HCT116 (cell line): ENCODE data around the gene TOMM40L. TPM values are rescaled to one million over a fixed set of nuclear protein-coding genes. Genes with fewer than 3 reads are reported as not detected.

Experiments used
- ATAC-seq: fragments of 200-7000 bp; cut with Tn5 transposase; 2 replicates; pipeline ENCODE4 v1.9.1; 2020; ENCODE audit warnings: mild to moderate bottlenecking, moderate library complexity
- BruUV-seq: library from RNA; stranded (reverse); fragments of 400-500 nt; replicated peaks from 2 replicates; lab custom pipeline; 2021; lab: Mats Ljungman, UMichigan
- CTCF ChIA-PET: fragments of 300-600 bp; sonication (Branson Sonifier 250); formaldehyde crosslinking; loops from one replicate; lab custom pipeline; 2021; ENCODE audit warnings: antibody characterized with exemption; lab: Charles Lee
- POLR2A ChIA-PET: fragments of 300-600, 350-600 bp; sonication (Branson Sonifier 250); formaldehyde crosslinking; loops from one replicate; lab custom pipeline; 2021; ENCODE audit warnings: antibody characterized with exemption; lab: Charles Lee
- RAD21 ChIA-PET, 2 experiments: fragments of 300-600 bp; sonication (Branson Sonifier 250); formaldehyde crosslinking; loops; one replicate each; lab custom pipeline; 2023; ENCODE audit warnings: low total read pairs in 2 of 2; ENCODE audit not compliant: uncharacterized antibody in 2 of 2, unreplicated experiment in 2 of 2, low non-redundant PET in 1 of 2; lab: Charles Lee
- DNase-seq: peaks from one replicate; pipeline ENCODE4 v3.0.0-alpha.2; 2010; ENCODE audit warnings: low read depth, low spot score
- H2AFZ ChIP-seq: fragments of 200-600 bp; shearing (Covaris generic), sonication (generic); 2 replicates; pipeline ENCODE4 v1.6.1; 2017; ENCODE audit warnings: low read depth, mixed run types, mixed read lengths, antibody characterized with exemption, low read length; ENCODE audit not compliant: poor library complexity, severe bottlenecking
- H3K27ac ChIP-seq: 2 replicates; pipeline ENCODE4 v1.5.1; 2012; ENCODE audit warnings: low read depth, low read length
- H3K27me3 ChIP-seq: fragments of 200-600 bp; sonication (generic); 2 replicates; pipeline ENCODE4 v1.6.1; 2016; ENCODE audit warnings: mixed run types, low read length, mixed read lengths; ENCODE audit not compliant: insufficient read depth
- H3K36me3 ChIP-seq, 2 experiments: fragments of 200-500 bp in 1 of 2; fragments of 200-600 bp in 1 of 2; sonication (Bioruptor generic) in 1 of 2; sonication (generic) in 1 of 2; 2 replicates each; pipeline versions ENCODE4 v1.5.1 to v1.6.1; 2014 to 2016; ENCODE audit warnings: low read length in 2 of 2, inconsistent platforms in 1 of 2, mixed read lengths in 1 of 2, mixed run types in 1 of 2; ENCODE audit not compliant: insufficient read depth in 2 of 2, control insufficient read depth in 1 of 2
- H3K4me1 ChIP-seq, 2 experiments: fragments of 200-600 bp in 1 of 2; sonication (generic) in 1 of 2; 2 replicates each; pipeline versions ENCODE4 v1.5.1 to v1.6.1; 2012 to 2017; ENCODE audit warnings: low read length in 2 of 2, inconsistent platforms in 1 of 2, mild to moderate bottlenecking in 1 of 2, mixed read lengths in 1 of 2, mixed run types in 1 of 2, moderate library complexity in 1 of 2; ENCODE audit not compliant: insufficient read depth in 2 of 2, control insufficient read depth in 1 of 2
- H3K4me2 ChIP-seq: fragments of 200-600 bp; sonication (generic); 2 replicates; pipeline ENCODE4 v1.6.1; 2017; ENCODE audit warnings: mixed run types, low read length, mixed read lengths
- H3K4me3 ChIP-seq, 2 experiments: fragments of 200-600 bp in 1 of 2; sonication (generic) in 1 of 2; replicated peaks in 1 of 2; 2 replicates each; pipeline ENCODE4 v1.5.1; 2011 to 2016; ENCODE audit warnings: low read length in 2 of 2, control low read depth in 1 of 2, low read depth in 1 of 2, mild to moderate bottlenecking in 1 of 2, mixed read lengths in 1 of 2, mixed run types in 1 of 2
- H3K79me2 ChIP-seq: fragments of 200-600 bp; sonication (generic); 2 replicates; pipeline ENCODE4 v1.6.1; 2017; ENCODE audit warnings: mild to moderate bottlenecking, mixed run types, low read length, moderate library complexity, mixed read lengths; ENCODE audit not compliant: insufficient read depth
- H3K9ac ChIP-seq: fragments of 200-600 bp; sonication (generic); 2 replicates; pipeline ENCODE4 v1.6.1; 2016; ENCODE audit warnings: low read length, mixed read lengths
- H3K9me2 ChIP-seq: fragments of 200-600 bp; sonication (generic), shearing (Covaris generic); 2 replicates; pipeline ENCODE4 v1.6.1; 2017; ENCODE audit warnings: mixed run types, mild to moderate bottlenecking, moderate library complexity; ENCODE audit not compliant: insufficient read depth
- H3K9me3 ChIP-seq, 2 experiments: fragments of 200-500 bp in 1 of 2; fragments of 200-600 bp in 1 of 2; sonication (Bioruptor generic) in 1 of 2; sonication (generic) in 1 of 2; 2 replicates each; pipeline ENCODE4 v1.6.1; 2014 to 2017; ENCODE audit warnings: low read length in 2 of 2, mixed read lengths in 2 of 2, inconsistent platforms in 1 of 2, low read depth in 1 of 2, mild to moderate bottlenecking in 1 of 2, mixed run types in 1 of 2, moderate library complexity in 1 of 2; ENCODE audit not compliant: control insufficient read depth in 1 of 2, insufficient read depth in 1 of 2
- H4K20me1 ChIP-seq: fragments of 200-600 bp; sonication (generic), shearing (Covaris generic); 2 replicates; pipeline ENCODE4 v1.6.1; 2017; ENCODE audit warnings: mixed run types, mild to moderate bottlenecking, moderate library complexity; ENCODE audit not compliant: insufficient read depth
- CEBPB ChIP-seq: IDR thresholded peaks from 2 replicates; pipeline ENCODE4 v1.6.1; 2012; ENCODE audit warnings: low read depth
- EGR1 ChIP-seq: IDR thresholded peaks from 2 replicates; pipeline ENCODE4 v1.6.1; 2012; ENCODE audit warnings: low read depth
- EZH2phosphoT487 ChIP-seq: fragments of 200-600 bp; IDR thresholded peaks from 2 replicates; pipeline ENCODE4 v1.6.1; 2018; ENCODE audit warnings: antibody characterized with exemption, borderline replicate concordance
- JUND ChIP-seq: IDR thresholded peaks from 2 replicates; pipeline ENCODE4 v1.6.1; 2012
- RAD21 ChIP-seq: IDR thresholded peaks from 2 replicates; pipeline ENCODE4 v1.6.1; 2012; ENCODE audit warnings: low read depth, mild to moderate bottlenecking
- intact Hi-C: fragments of 100-400 bp; cut with micrococcal nuclease; formaldehyde crosslinking; loops from 2 replicates; pipeline ENCODE4 v1.10.0; 2022
- total RNA-seq: library from RNA; stranded (reverse); gene quantifications from one replicate; pipeline ENCODE4 v1.2.1, GENCODE V29; 2021; ENCODE audit not compliant: unreplicated experiment
- TF ChIP-seq, protein P1 (sequence below): IDR thresholded peaks from 2 replicates; pipeline ENCODE4 v1.6.1; 2011; ENCODE audit warnings: mild to moderate bottlenecking, low read length, moderate library complexity; ENCODE audit not compliant: insufficient replicate concordance; ENCODE audit errors: extremely low read depth
- TF ChIP-seq, protein P2 (sequence below): IDR thresholded peaks from 2 replicates; pipeline ENCODE4 v1.6.1; 2012
- TF ChIP-seq, protein P3 (sequence below), 3 experiments: fragments of 200-600 bp in 1 of 3; sonication (generic) in 1 of 3; IDR thresholded peaks in 2 of 3; conservative IDR thresholded peaks in 1 of 3; 2 replicates each; pipeline ENCODE4 v1.5.1; 2012 to 2017; ENCODE audit warnings: low read depth in 2 of 3, low read length in 2 of 3, antibody characterized with exemption in 1 of 3, borderline replicate concordance in 1 of 3, control low read depth in 1 of 3, mild to moderate bottlenecking in 1 of 3, mixed read lengths in 1 of 3, mixed run types in 1 of 3, moderate library complexity in 1 of 3; ENCODE audit not compliant: insufficient read depth in 1 of 3

TOMM40L gene
- total RNA-seq, 1 experiment from 2014 or later: 9.8 TPM

- Histone ChIP-seq H3K4me1 (peaks cover 14 to 24% of the 10 kb centered on the region in 2 experiments; a peak in 3 of 4 replicates), H3K9ac (no peak overlapping the region), H3K27ac (peak overlapping the region; percentile 69; the same call in 1 of the 2 replicates), H3K36me3 (peaks cover 4 to 17% of the 10 kb centered on the region in 2 experiments), H3K9me2 (no peaks in the 10 kb centered on the region), H3K9me3 (no peaks in the 10 kb centered on the region), H3K4me2 (peak overlapping the region; percentile 93), H3K4me3 (no peak overlapping the region), H2AFZ (no peak overlapping the region), H4K20me1 (no peaks in the 10 kb centered on the region), H3K79me2 (no peaks in the 10 kb centered on the region), H3K27me3 (no peaks in the 10 kb centered on the region)
- no TSS peak for BruUV-seq
- intact Hi-C loops: no loop called here
- RAD21 ChIA-PET: interaction anchor here in 1 of 2 experiments (1.3 kb wide), 1 partner anchor 63 kb away, joined by 5 read pairs; no protein-coding TSS in a partner anchor
- TF ChIP-seq JUND (no peak), EGR1 (no peak), CEBPB (no peak), EZH2phosphoT487 (no peak)
- TF ChIP-seq, protein P1, sequence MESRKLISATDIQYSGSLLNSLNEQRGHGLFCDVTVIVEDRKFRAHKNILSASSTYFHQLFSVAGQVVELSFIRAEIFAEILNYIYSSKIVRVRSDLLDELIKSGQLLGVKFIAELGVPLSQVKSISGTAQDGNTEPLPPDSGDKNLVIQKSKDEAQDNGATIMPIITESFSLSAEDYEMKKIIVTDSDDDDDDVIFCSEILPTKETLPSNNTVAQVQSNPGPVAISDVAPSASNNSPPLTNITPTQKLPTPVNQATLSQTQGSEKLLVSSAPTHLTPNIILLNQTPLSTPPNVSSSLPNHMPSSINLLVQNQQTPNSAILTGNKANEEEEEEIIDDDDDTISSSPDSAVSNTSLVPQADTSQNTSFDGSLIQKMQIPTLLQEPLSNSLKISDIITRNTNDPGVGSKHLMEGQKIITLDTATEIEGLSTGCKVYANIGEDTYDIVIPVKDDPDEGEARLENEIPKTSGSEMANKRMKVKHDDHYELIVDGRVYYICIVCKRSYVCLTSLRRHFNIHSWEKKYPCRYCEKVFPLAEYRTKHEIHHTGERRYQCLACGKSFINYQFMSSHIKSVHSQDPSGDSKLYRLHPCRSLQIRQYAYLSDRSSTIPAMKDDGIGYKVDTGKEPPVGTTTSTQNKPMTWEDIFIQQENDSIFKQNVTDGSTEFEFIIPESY: no peak
- ATAC-seq (no peak), DNase-seq (no peak)
- CTCF ChIA-PET: interaction anchor here (3.0 to 3.1 kb wide), 3 partner anchors 64 to 154 kb away, joined by 20 to 46 read pairs (median 26); no protein-coding TSS in a partner anchor
- POLR2A ChIA-PET: no interaction called here
Measured at GRCh38 chr1:161228032-161228431, 2.2 kb downstream of the TOMM40L start.

GRCh38 chr1:161229896-161230295 is 4.0 kb downstream of the TOMM40L start:
- Histone ChIP-seq H3K27me3 (no peaks in the 10 kb centered on the region), H3K9me2 (no peaks in the 10 kb centered on the region), H3K4me2 (no peak overlapping the region), H3K79me2 (no peaks in the 10 kb centered on the region), H2AFZ (no peak overlapping the region), H4K20me1 (no peaks in the 10 kb centered on the region), H3K4me1 (peaks cover 14 to 24% of the 10 kb centered on the region in 2 experiments; a peak in 3 of 4 replicates), H3K27ac (no peak overlapping the region), H3K4me3 (no peak overlapping the region), H3K9me3 (no peaks in the 10 kb centered on the region), H3K36me3 (peaks cover 4 to 17% of the 10 kb centered on the region in 2 experiments), H3K9ac (no peak overlapping the region)
- TF ChIP-seq, protein P2, sequence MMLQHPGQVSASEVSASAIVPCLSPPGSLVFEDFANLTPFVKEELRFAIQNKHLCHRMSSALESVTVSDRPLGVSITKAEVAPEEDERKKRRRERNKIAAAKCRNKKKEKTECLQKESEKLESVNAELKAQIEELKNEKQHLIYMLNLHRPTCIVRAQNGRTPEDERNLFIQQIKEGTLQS: no peak
- TF ChIP-seq, protein P3, sequence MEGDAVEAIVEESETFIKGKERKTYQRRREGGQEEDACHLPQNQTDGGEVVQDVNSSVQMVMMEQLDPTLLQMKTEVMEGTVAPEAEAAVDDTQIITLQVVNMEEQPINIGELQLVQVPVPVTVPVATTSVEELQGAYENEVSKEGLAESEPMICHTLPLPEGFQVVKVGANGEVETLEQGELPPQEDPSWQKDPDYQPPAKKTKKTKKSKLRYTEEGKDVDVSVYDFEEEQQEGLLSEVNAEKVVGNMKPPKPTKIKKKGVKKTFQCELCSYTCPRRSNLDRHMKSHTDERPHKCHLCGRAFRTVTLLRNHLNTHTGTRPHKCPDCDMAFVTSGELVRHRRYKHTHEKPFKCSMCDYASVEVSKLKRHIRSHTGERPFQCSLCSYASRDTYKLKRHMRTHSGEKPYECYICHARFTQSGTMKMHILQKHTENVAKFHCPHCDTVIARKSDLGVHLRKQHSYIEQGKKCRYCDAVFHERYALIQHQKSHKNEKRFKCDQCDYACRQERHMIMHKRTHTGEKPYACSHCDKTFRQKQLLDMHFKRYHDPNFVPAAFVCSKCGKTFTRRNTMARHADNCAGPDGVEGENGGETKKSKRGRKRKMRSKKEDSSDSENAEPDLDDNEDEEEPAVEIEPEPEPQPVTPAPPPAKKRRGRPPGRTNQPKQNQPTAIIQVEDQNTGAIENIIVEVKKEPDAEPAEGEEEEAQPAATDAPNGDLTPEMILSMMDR (IDR thresholded peaks at IDR 0.05 in 2 of 3, conservative IDR thresholded peaks at IDR 0.05 in 1 of 3; ENCODE audit: borderline replicate concordance in 1 of 3, insufficient read depth in 1 of 3, low read depth in 2 of 3, low read length in 2 of 3): peak; percentile 24 to 34 (median 27); a peak in 5 of 6 replicates
- no peak for TF ChIP-seq CEBPB
- peak; percentile 33; the same call in 1 of the 2 replicates for TF ChIP-seq RAD21
- ChIA-PET POLR2A (no interaction called here), CTCF (interaction anchor here (1.1 to 1.7 kb wide), 2 partner anchors 48 to 152 kb away, joined by 3 to 11 read pairs; no protein-coding TSS in a partner anchor), RAD21 (interaction anchor here in 1 of 2 experiments (1.0 kb wide), 1 partner anchor 76 kb away, joined by 3 read pairs; no protein-coding TSS in a partner anchor)
- no TSS peak for BruUV-seq
- intact Hi-C loops: no loop called here
- no peak for DNase-seq
- no peak for ATAC-seq
